Activated B cell treated with CpG ODN at 0.5 μM for 24 hours (primary cell): ENCODE measurements around the gene NID1. TPM values are rescaled to one million over a fixed set of nuclear protein-coding genes. Genes with fewer than 3 reads are reported as not detected.

Experiments
- ATAC-seq: fragments of 200-7000 bp; cut with Tn5 transposase; one replicate; pipeline ENCODE4 v1.10.0; 2021; ENCODE audit warnings: low read depth, mild to moderate bottlenecking, moderate library complexity
- CTCF ChIA-PET: fragments of 350-600 bp; sonication (Branson Sonifier 250); formaldehyde crosslinking; loops from one replicate; lab custom pipeline; 2021; ENCODE audit warnings: antibody characterized with exemption; lab: Charles Lee
- POLR2A ChIA-PET: fragments of 350-600 bp; sonication (Branson Sonifier 250); formaldehyde crosslinking; loops from one replicate; lab custom pipeline; 2021; ENCODE audit warnings: antibody characterized with exemption; lab: Charles Lee
- DNase-seq: peaks from one replicate; pipeline ENCODE4 v3.0.0; 2022
- H3K27ac Mint-ChIP-seq: one replicate; pipeline ENCODE4 v1.8.0; 2020; ENCODE audit warnings: mixed read lengths
- H3K27me3 Mint-ChIP-seq: one replicate; pipeline ENCODE4 v1.8.0; 2021; ENCODE audit warnings: mixed read lengths
- H3K36me3 Mint-ChIP-seq: one replicate; pipeline ENCODE4 v1.8.0; 2021; ENCODE audit warnings: low read depth, mixed read lengths
- H3K4me1 Mint-ChIP-seq: one replicate; pipeline ENCODE4 v1.8.0; 2021; ENCODE audit warnings: mixed read lengths
- H3K4me3 Mint-ChIP-seq: one replicate; pipeline ENCODE4 v1.8.0; 2020; ENCODE audit warnings: mild to moderate bottlenecking, mixed read lengths
- H3K9me3 Mint-ChIP-seq: one replicate; pipeline ENCODE4 v1.8.0; 2020; ENCODE audit warnings: mixed read lengths
- CTCF ChIP-seq: fragments of 200-600 bp; IDR thresholded peaks from one replicate; pipeline ENCODE4 v1.8.0; 2022; ENCODE audit warnings: antibody characterized with exemption, mild to moderate bottlenecking
- intact Hi-C: fragments of 100-400 bp; cut with micrococcal nuclease; formaldehyde crosslinking; loops from one replicate; pipeline ENCODE4 v1.15.1; 2024
- total RNA-seq: library from RNA; stranded (reverse); gene quantifications from 2 replicates; pipeline ENCODE4 v1.2.3, GENCODE V29; 2022

NID1 gene
- total RNA-seq = 0.04 and 0.10 TPM in 2 replicates

- Mint-ChIP-seq H3K27me3 (peaks cover 25% of the 10 kb centered on the region), H3K4me3 (peak within 1 kb of the TSS; percentile 70)
- POLR2A ChIA-PET = no interaction called here
Observed at GRCh38 chr1:236064674-236065508, at the start of gene NID1. Gene NID1 (minus strand): TSS chr1:236065090. CDS start chr1:236065079, 11 bp downstream.

GRCh38 chr1:236114076-236114747 is 49.3 kb upstream of the NID1 start:
- CTCF ChIA-PET = no interaction called here
- no peak overlapping the region for H3K27ac Mint-ChIP-seq
- intact Hi-C loops = no loop called here
- H3K9me3 Mint-ChIP-seq = no peaks in the 10 kb centered on the region
- POLR2A ChIA-PET = no interaction called here
- no peak overlapping the region for H3K4me3 Mint-ChIP-seq
- no peak for TF ChIP-seq CTCF
- DNase-seq (no peak), ATAC-seq (no peak)
- H3K4me1 Mint-ChIP-seq = no peaks in the 10 kb centered on the region
- no peaks in the 10 kb centered on the region for H3K36me3 Mint-ChIP-seq
- peaks cover 3% of the 10 kb centered on the region for H3K27me3 Mint-ChIP-seq

More at GRCh38 chr1:236064674-236065508, at the start of gene NID1:
- CTCF ChIA-PET = no interaction called here
- Mint-ChIP-seq H3K27ac (no peak within 1 kb of the TSS), H3K36me3 (no peaks in the 10 kb centered on the region), H3K9me3 (no peaks in the 10 kb centered on the region), H3K4me1 (peaks cover 33% of the 10 kb centered on the region)
- intact Hi-C loops = loop anchor here (5.0 to 10.0 kb wide), 3 partner anchors 77 to 1693 kb away; partner anchors contain the start of genes COA6, GNG4 and GPR137B
- DNase-seq = peak; percentile 38
- ATAC-seq = peak; percentile 18
- no peak for TF ChIP-seq CTCF

- no peak for TF ChIP-seq CTCF
- Mint-ChIP-seq H3K4me1 (no peaks in the 10 kb centered on the region), H3K36me3 (no peaks in the 10 kb centered on the region), H3K4me3 (no peak overlapping the region), H3K27me3 (peaks cover 3% of the 10 kb centered on the region), H3K27ac (no peak overlapping the region), H3K9me3 (no peaks in the 10 kb centered on the region)
- CTCF ChIA-PET = no interaction called here
- POLR2A ChIA-PET = no interaction called here
- DNase-seq = no peak
- intact Hi-C loops = no loop called here
- ATAC-seq = no peak
Observed at GRCh38 chr1:236113324-236114032, 48.6 kb upstream of the NID1 start.

- no peaks in the 10 kb centered on the region for H3K36me3 Mint-ChIP-seq
- intact Hi-C loops = no loop called here
- ChIA-PET CTCF (no interaction called here), POLR2A (no interaction called here)
- no peak for DNase-seq
- peaks cover 3% of the 10 kb centered on the region for H3K27me3 Mint-ChIP-seq
- H3K27ac Mint-ChIP-seq = no peak overlapping the region
- H3K4me1 Mint-ChIP-seq = no peaks in the 10 kb centered on the region
- ATAC-seq = no peak
- no peak for TF ChIP-seq CTCF
- H3K4me3 Mint-ChIP-seq = no peak overlapping the region
- no peaks in the 10 kb centered on the region for H3K9me3 Mint-ChIP-seq
Observed at GRCh38 chr1:236112332-236112627, 47.4 kb upstream of the NID1 start.
